KMS-11 (cell line): ENCODE measurements around the gene SPATS2L.

Experiments used
- H2AFZ ChIP-seq: fragments of 200-600 bp; sonication (generic); 2 replicates; pipeline ENCODE4 v1.6.1; 2016; ENCODE audit warnings: antibody characterized with exemption, mixed run types, low read depth
- H3K27ac ChIP-seq: fragments of 200-600 bp; sonication (generic); 2 replicates; pipeline ENCODE4 v1.6.1; 2016; ENCODE audit warnings: mild to moderate bottlenecking, mixed run types
- H3K27me3 ChIP-seq: fragments of 200-600 bp; sonication (generic); 2 replicates; pipeline ENCODE4 v1.6.1; 2017; ENCODE audit warnings: mild to moderate bottlenecking, low read depth, mixed run types, moderate library complexity; ENCODE audit not compliant: insufficient read depth
- H3K36me3 ChIP-seq: fragments of 200-600 bp; sonication (generic); 2 replicates; pipeline ENCODE4 v1.6.1; 2017; ENCODE audit warnings: mild to moderate bottlenecking, mixed run types; ENCODE audit not compliant: insufficient read depth
- H3K4me1 ChIP-seq: fragments of 200-600 bp; sonication (generic); 2 replicates; pipeline ENCODE4 v1.6.1; 2016; ENCODE audit warnings: mild to moderate bottlenecking, low read depth, mixed run types; ENCODE audit not compliant: poor library complexity, severe bottlenecking
- H3K4me2 ChIP-seq: fragments of 200-600 bp; sonication (generic); 2 replicates; pipeline ENCODE4 v1.7.0; 2016; ENCODE audit warnings: mild to moderate bottlenecking, mixed run types
- H3K4me3 ChIP-seq: fragments of 200-600 bp; sonication (generic); IDR thresholded peaks from 2 replicates; pipeline ENCODE4 v1.6.1; 2017; ENCODE audit warnings: low read depth, low read length, mixed read lengths; ENCODE audit not compliant: insufficient read depth
- H3K79me2 ChIP-seq: fragments of 200-600 bp; sonication (generic); 2 replicates; pipeline ENCODE4 v1.6.1; 2016; ENCODE audit warnings: low read depth, mixed run types; ENCODE audit not compliant: insufficient read depth
- H3K9ac ChIP-seq: fragments of 200-600 bp; sonication (generic); 2 replicates; pipeline ENCODE4 v1.6.1; 2016; ENCODE audit warnings: mild to moderate bottlenecking, mixed run types
- H4K20me1 ChIP-seq: fragments of 200-600 bp; sonication (generic); 2 replicates; pipeline ENCODE4 v1.6.1; 2016; ENCODE audit warnings: mild to moderate bottlenecking, mixed run types; ENCODE audit not compliant: insufficient read depth
- CTCF ChIP-seq: fragments of 200-600 bp; sonication (generic); conservative IDR thresholded peaks from 2 replicates; pipeline ENCODE4 v1.6.1; 2017; ENCODE audit warnings: low read depth, mild to moderate bottlenecking, antibody characterized with exemption, low read length, moderate library complexity, mixed read lengths

Gene SPATS2L

DNA sequence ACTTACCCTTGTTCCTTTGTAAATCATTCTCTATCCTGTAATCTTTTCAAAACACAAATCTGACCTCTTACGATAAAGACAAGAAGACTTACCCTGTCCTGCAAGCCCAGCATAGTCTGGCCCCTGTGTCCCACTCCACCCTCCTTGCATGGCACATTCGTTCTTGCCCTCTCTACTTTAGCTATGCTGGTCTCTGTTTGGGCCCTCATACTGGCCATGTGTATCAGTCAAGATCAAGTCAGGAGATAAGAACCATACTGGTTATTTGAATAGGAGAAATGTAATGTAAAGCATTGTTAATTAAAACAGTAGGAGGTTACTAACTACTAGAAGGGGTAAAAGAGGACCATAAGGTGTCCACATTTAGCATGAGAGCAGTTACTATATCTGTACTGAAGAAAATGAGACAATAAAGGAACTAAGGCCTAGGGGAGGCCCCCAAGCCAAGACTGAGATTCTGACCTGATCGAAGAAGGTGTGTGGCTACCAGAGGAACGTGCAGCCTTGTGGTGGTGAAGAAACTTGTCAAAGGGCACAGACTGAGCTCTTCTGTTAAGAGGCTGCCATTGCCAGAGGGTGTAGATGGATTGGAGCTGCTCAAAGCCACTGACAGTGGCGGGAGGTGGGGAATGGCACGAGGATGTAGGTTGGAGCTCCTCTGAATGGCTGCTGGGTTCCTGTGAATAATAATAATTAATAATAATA lies 122.6 kb downstream of the SPATS2L start:
- H3K27ac ChIP-seq: no peak overlapping the region
- H3K9ac ChIP-seq: no peak overlapping the region
- no peaks in the 10 kb centered on the region for H3K36me3 ChIP-seq
- no peaks in the 10 kb centered on the region for H3K79me2 ChIP-seq
- H3K4me1 ChIP-seq: peaks cover 6% of the 10 kb centered on the region
- H4K20me1 ChIP-seq: no peaks in the 10 kb centered on the region
- H3K4me2 ChIP-seq: no peak overlapping the region
- no peaks in the 10 kb centered on the region for H3K27me3 ChIP-seq
- no peak overlapping the region for H3K4me3 ChIP-seq
- no peak overlapping the region for H2AFZ ChIP-seq
- TF ChIP-seq CTCF: no peak

DNA sequence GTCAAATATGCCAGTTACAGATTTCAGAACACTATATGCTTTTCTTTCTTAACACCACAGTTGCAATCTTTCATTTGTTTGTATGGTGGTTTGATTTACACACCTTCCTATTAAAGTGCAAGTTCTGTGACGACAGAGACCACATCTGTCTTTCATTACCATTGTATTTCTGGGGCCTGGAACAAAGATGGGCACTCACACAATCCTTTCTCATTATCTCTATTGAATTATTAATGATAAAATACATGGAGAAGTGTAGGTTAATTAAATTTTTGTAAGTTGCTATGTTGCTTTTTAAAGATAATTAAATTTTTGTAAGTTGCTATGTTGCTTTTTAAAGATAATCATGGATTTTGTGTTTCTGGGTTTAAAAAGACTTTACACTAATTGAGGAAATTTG lies 123.5 kb downstream of the SPATS2L start:
- no peaks in the 10 kb centered on the region for H4K20me1 ChIP-seq
- no peaks in the 10 kb centered on the region for H3K27me3 ChIP-seq
- no peak overlapping the region for H2AFZ ChIP-seq
- H3K36me3 ChIP-seq: no peaks in the 10 kb centered on the region
- no peaks in the 10 kb centered on the region for H3K79me2 ChIP-seq
- no peak overlapping the region for H3K4me2 ChIP-seq
- no peak for TF ChIP-seq CTCF
- no peak overlapping the region for H3K4me3 ChIP-seq
- H3K27ac ChIP-seq: no peak overlapping the region
- H3K9ac ChIP-seq: no peak overlapping the region
- H3K4me1 ChIP-seq: no peaks in the 10 kb centered on the region

- no peak for TF ChIP-seq CTCF
- H3K4me1 ChIP-seq: no peaks in the 10 kb centered on the region
- no peaks in the 10 kb centered on the region for H3K36me3 ChIP-seq
These were observed 125.7 kb downstream of the SPATS2L start for GRCh38 chr2:200431996-200432705.

DNA sequence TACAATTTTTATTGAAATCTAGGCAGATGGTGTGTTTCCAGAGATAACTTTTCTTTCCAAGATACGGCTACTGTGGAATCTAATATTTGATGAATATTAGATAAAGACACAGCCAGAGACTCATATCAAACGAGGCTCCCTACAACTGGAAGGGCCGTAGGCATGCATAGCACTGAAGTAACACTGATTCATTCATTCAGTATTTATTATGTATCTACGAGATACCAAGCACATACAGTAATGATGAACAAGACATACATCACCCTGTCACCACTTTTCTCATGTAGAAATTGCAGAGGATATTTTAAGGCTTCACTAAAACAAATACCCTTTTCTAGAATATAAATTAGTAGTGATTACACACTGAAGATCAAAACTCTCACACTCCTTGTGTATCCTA lies 128.9 kb downstream of the SPATS2L start:
- Histone ChIP-seq H3K4me1 (no peaks in the 10 kb centered on the region), H3K4me2 (no peak overlapping the region), H3K79me2 (no peaks in the 10 kb centered on the region), H3K9ac (no peak overlapping the region), H3K36me3 (no peaks in the 10 kb centered on the region), H3K4me3 (no peak overlapping the region), H3K27ac (no peak overlapping the region), H2AFZ (no peak overlapping the region), H3K27me3 (no peaks in the 10 kb centered on the region), H4K20me1 (no peaks in the 10 kb centered on the region)
- no peak for TF ChIP-seq CTCF

More at GRCh38 chr2:200431996-200432705, 125.7 kb downstream of the SPATS2L start:
- no peak overlapping the region for H3K9ac ChIP-seq
- H3K4me2 ChIP-seq: no peak overlapping the region
- no peaks in the 10 kb centered on the region for H3K79me2 ChIP-seq
- no peaks in the 10 kb centered on the region for H3K27me3 ChIP-seq
- no peaks in the 10 kb centered on the region for H4K20me1 ChIP-seq
- H2AFZ ChIP-seq: no peak overlapping the region
- H3K27ac ChIP-seq: no peak overlapping the region
- H3K4me3 ChIP-seq: no peak overlapping the region
